Measurements from ENCODE around the gene TCF3.

The TCF3 gene

GRCh38 chr19:1571358-1571757 lies 81.1 kb downstream of the TCF3 start:
- H4K20me1 ChIP-seq, result peaks cover 32% of the 10 kb centered on the region
- H3K9me3 ChIP-seq, result no peaks in the 10 kb centered on the region
- no peak overlapping the region for H3K4me2 ChIP-seq
- no peak overlapping the region for H3K9ac ChIP-seq
- H3K4me3 ChIP-seq, result no peak overlapping the region
- no peak for TF ChIP-seq Cebpa-rat (IDR thresholded peaks at IDR 0.05)
- no peak overlapping the region for H3K27ac ChIP-seq
- no peaks in the 10 kb centered on the region for H3K27me3 ChIP-seq
- peaks cover 33% of the 10 kb centered on the region for H3K4me1 ChIP-seq
- H3K36me3 ChIP-seq, result peaks cover 25% of the 10 kb centered on the region

- Histone ChIP-seq H3K4me2 (no peak overlapping the region), H3K4me3 (no peak overlapping the region), H3K4me1 (peaks cover 38% of the 10 kb centered on the region), H4K20me1 (peaks cover 32% of the 10 kb centered on the region), H3K27me3 (no peaks in the 10 kb centered on the region), H3K9ac (no peak overlapping the region), H3K27ac (no peak overlapping the region), H3K9me3 (no peaks in the 10 kb centered on the region), H3K36me3 (peaks cover 21% of the 10 kb centered on the region)
- no peak for TF ChIP-seq Cebpa-rat (IDR thresholded peaks at IDR 0.05)
Measured at GRCh38 chr19:1570836-1571235, 81.6 kb downstream of the TCF3 start.

GRCh38 chr19:1569997-1570396 lies 82.4 kb downstream of the TCF3 start:
- no peak for TF ChIP-seq Cebpa-rat (IDR thresholded peaks at IDR 0.05)
- Histone ChIP-seq H3K9ac (no peak overlapping the region), H3K27ac (no peak overlapping the region; the same call in 1 of the 2 replicates), H3K4me2 (peak overlapping the region; percentile 85), H3K27me3 (no peaks in the 10 kb centered on the region), H3K4me3 (no peak overlapping the region), H3K9me3 (no peaks in the 10 kb centered on the region), H4K20me1 (peaks cover 32% of the 10 kb centered on the region), H3K36me3 (peaks cover 19% of the 10 kb centered on the region; the same call in 1 of the 2 replicates), H3K4me1 (peaks cover 46% of the 10 kb centered on the region)

DNA sequence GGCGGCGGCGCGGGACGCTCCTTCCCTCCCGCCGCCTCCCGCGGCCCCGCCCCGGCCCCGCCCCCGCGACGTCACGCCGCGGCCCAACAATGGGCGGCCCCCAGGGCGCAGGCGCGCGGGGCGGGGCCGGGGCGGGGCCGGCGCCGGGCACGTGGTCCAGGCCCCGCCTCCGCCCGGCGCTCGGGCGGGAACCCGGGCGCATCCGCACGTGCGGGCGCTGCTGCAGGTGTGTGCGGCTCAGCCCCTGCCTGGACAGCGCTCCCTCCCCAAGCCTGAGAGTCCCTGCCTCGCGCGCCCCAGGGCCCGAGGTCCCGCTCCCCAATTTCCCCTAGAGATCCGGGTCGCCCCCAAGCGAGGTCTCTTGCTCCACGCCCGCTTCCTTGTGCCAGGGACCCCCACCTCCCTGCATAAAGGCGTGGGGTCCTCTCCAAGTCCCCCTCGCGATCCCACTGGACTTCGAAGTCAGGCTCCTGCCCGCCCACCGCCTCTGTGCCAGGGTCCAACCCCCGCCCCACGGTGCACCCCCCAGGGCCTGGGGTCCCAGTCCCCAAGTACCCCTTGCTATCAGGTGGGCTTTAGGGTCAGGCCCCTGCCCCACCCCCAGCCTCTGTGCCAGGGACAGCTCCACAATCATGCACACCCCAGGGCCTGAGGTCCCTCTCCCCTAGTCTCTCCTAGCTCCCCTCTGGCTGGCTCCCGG lies 83.9 kb downstream of the TCF3 start, which contains the start of gene MEX3D:
MEX3D (minus strand) TSS at position 6 of the 700 bp plus-strand sequence. CDS start 267 bp downstream, outside the sequence.
- H3K4me1 ChIP-seq, result peaks cover 54% of the 10 kb centered on the region
- peak within 1 kb of the TSS; percentile 98 for H3K4me3 ChIP-seq
- peak within 1 kb of the TSS; percentile 99 for H3K9ac ChIP-seq
- peak within 1 kb of the TSS; percentile 95 for H3K4me2 ChIP-seq
- peak within 1 kb of the TSS; percentile 95 for H3K27ac ChIP-seq
- no peak for TF ChIP-seq Cebpa-rat (IDR thresholded peaks at IDR 0.05)
- peaks cover 38% of the 10 kb centered on the region for H4K20me1 ChIP-seq
- H3K9me3 ChIP-seq, result no peaks in the 10 kb centered on the region
- H3K36me3 ChIP-seq, result peaks cover 23% of the 10 kb centered on the region
- H3K27me3 ChIP-seq, result no peaks in the 10 kb centered on the region

- Histone ChIP-seq H3K9me3 (no peaks in the 10 kb centered on the region), H3K4me2 (peak overlapping the region; percentile 95), H3K27ac (peak overlapping the region; percentile 95), H3K27me3 (no peaks in the 10 kb centered on the region), H3K9ac (peak overlapping the region; percentile 99), H3K4me3 (peak overlapping the region; percentile 98), H4K20me1 (peaks cover 44% of the 10 kb centered on the region), H3K36me3 (peaks cover 29% of the 10 kb centered on the region), H3K4me1 (peaks cover 58% of the 10 kb centered on the region)
- TF ChIP-seq Cebpa-rat (IDR thresholded peaks at IDR 0.05), result no peak
Measured at GRCh38 chr19:1567848-1568227, 84.6 kb downstream of the TCF3 start.

GRCh38 chr19:1567116-1567847 lies 85.1 kb downstream of the TCF3 start:
- H4K20me1 ChIP-seq, result peaks cover 50% of the 10 kb centered on the region
- H3K4me3 ChIP-seq, result peak overlapping the region; percentile 98
- peaks cover 58% of the 10 kb centered on the region for H3K4me1 ChIP-seq
- no peaks in the 10 kb centered on the region for H3K27me3 ChIP-seq
- peak overlapping the region; percentile 95 for H3K4me2 ChIP-seq
- H3K36me3 ChIP-seq, result peaks cover 35% of the 10 kb centered on the region
- H3K9ac ChIP-seq, result peak overlapping the region; percentile 99
- peak overlapping the region; percentile 95 for H3K27ac ChIP-seq
- no peaks in the 10 kb centered on the region for H3K9me3 ChIP-seq
- no peak for TF ChIP-seq Cebpa-rat (IDR thresholded peaks at IDR 0.05)

- no peak for TF ChIP-seq Cebpa-rat (IDR thresholded peaks at IDR 0.05)
- peak overlapping the region; percentile 99 for H3K9ac ChIP-seq
- peak overlapping the region; percentile 95 for H3K27ac ChIP-seq
- H3K4me3 ChIP-seq, result peak overlapping the region; percentile 98
- H3K9me3 ChIP-seq, result no peaks in the 10 kb centered on the region
- H3K36me3 ChIP-seq, result peaks cover 41% of the 10 kb centered on the region
- H3K27me3 ChIP-seq, result no peaks in the 10 kb centered on the region
- peaks cover 59% of the 10 kb centered on the region for H3K4me1 ChIP-seq
- H3K4me2 ChIP-seq, result peak overlapping the region; percentile 95
- peaks cover 57% of the 10 kb centered on the region for H4K20me1 ChIP-seq
Measured at GRCh38 chr19:1566392-1567115, 85.9 kb downstream of the TCF3 start.

- Histone ChIP-seq H3K9me3 (no peaks in the 10 kb centered on the region), H3K9ac (no peak overlapping the region), H3K4me3 (no peak overlapping the region), H3K4me1 (peaks cover 56% of the 10 kb centered on the region), H3K27me3 (no peaks in the 10 kb centered on the region), H3K36me3 (peaks cover 73% of the 10 kb centered on the region), H4K20me1 (peaks cover 90% of the 10 kb centered on the region), H3K4me2 (no peak overlapping the region), H3K27ac (no peak overlapping the region)
- no peak for TF ChIP-seq Cebpa-rat (IDR thresholded peaks at IDR 0.05)
Measured at GRCh38 chr19:1563251-1563650, 89.2 kb downstream of the TCF3 start.

DNA sequence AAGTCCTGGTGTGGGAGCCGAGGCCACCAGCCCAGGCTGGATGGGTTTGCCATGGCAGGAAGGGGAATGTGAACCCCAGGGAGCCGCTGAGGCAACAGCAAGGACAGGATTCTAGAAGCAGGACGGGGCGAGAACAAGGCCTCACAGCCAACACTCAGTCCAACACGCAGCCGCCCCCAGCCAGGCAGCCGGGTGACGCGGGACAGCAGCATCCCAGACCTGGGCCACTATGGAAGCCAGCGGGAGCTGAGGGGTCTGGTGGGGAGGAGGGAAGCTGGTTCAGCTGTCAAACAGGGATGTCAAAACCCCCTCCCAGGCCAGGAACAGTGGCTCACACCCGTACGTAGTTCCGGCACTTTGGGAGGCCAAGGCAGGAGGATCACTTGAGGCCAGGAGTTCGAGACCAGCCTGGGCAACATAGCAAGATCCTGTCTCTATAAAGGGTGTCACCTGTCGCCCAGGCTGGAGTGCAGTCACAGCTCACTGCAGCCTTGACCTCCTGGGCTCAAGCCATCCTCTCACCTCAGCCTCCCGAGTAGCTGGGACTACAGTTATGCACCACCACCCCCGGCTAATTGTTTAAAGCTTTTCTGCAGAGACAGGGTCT lies 91.1 kb downstream of the TCF3 start:
- Histone ChIP-seq H3K36me3 (peaks cover 92% of the 10 kb centered on the region), H3K4me2 (peak overlapping the region; percentile 45), H3K9ac (peak overlapping the region; percentile 29; the same call in 1 of the 2 replicates), H4K20me1 (peaks cover 100% of the 10 kb centered on the region), H3K4me3 (no peak overlapping the region), H3K9me3 (no peaks in the 10 kb centered on the region), H3K4me1 (peaks cover 56% of the 10 kb centered on the region), H3K27me3 (no peaks in the 10 kb centered on the region), H3K27ac (no peak overlapping the region)
- TF ChIP-seq Cebpa-rat (IDR thresholded peaks at IDR 0.05), result no peak
